Memory B cell (primary cell): ENCODE measurements around the gene PKIG.
A peak's percentile ranks its signal among the peaks of the same experiment; 100 is the strongest.

Experiments used
- ATAC-seq: fragments of 150-1000 bp; cut with Tn5 transposase; 2 replicates; pipeline ENCODE4 v1.10.0; 2021; ENCODE audit warnings: low read depth, mild to moderate bottlenecking, moderate library complexity
- DNase-seq, 2 donors: peaks; one replicate each; pipeline ENCODE4 v3.0.0; 2022; ENCODE audit warnings: low spot score in 2 of 2
- H3K27ac Mint-ChIP-seq: one replicate; pipeline ENCODE4 v1.8.0; 2022; ENCODE audit warnings: mild to moderate bottlenecking, moderate library complexity, mixed read lengths
- H3K27me3 Mint-ChIP-seq: one replicate; pipeline ENCODE4 v1.8.0; 2022; ENCODE audit warnings: mixed read lengths
- H3K36me3 Mint-ChIP-seq: one replicate; pipeline ENCODE4 v1.8.0; 2022; ENCODE audit warnings: mild to moderate bottlenecking, mixed read lengths
- H3K4me1 Mint-ChIP-seq: one replicate; pipeline ENCODE4 v1.8.0; 2022; ENCODE audit warnings: mixed read lengths
- H3K4me3 Mint-ChIP-seq: one replicate; pipeline ENCODE4 v1.8.0; 2022; ENCODE audit warnings: mild to moderate bottlenecking, moderate library complexity, mixed read lengths
- H3K9me3 Mint-ChIP-seq: one replicate; pipeline ENCODE4 v1.8.0; 2022; ENCODE audit warnings: mixed read lengths

Gene PKIG

GRCh38 chr20:44637042-44637441, 54.7 kb downstream of the PKIG start:
- no peak overlapping the region for H3K27ac Mint-ChIP-seq
- no peaks in the 10 kb centered on the region for H3K27me3 Mint-ChIP-seq
- ATAC-seq (no peak), DNase-seq (no peak)
- peaks cover 2% of the 10 kb centered on the region for H3K9me3 Mint-ChIP-seq
- H3K4me1 Mint-ChIP-seq, result peaks cover 8% of the 10 kb centered on the region
- H3K36me3 Mint-ChIP-seq, result no peaks in the 10 kb centered on the region
- H3K4me3 Mint-ChIP-seq, result no peak overlapping the region

- no peak for ATAC-seq
- Mint-ChIP-seq H3K36me3 (no peaks in the 10 kb centered on the region), H3K9me3 (peaks cover 2% of the 10 kb centered on the region), H3K4me1 (peaks cover 12% of the 10 kb centered on the region), H3K27me3 (no peaks in the 10 kb centered on the region), H3K4me3 (no peak overlapping the region), H3K27ac (no peak overlapping the region)
- DNase-seq, result no peak
These were observed 55.4 kb downstream of the PKIG start for GRCh38 chr20:44637522-44638372.

DNA sequence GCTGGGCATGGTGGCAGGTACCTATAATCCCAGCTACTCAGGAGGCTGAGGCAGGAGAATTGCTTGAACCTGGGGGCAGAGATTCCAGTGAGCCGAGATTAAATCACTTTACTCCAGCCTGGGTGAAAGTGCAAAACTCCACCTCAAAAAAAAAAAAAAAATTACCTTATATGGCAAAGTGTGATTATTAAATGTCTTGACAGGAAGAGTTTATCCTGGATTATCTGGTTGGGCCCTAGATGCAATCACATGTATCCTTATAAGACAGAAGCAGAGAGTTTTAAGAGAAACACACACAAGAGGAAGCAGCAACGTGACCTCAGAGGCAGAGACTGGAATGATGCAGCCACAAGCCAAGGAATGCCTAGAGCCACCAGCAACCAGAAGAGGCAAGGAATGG, 58.1 kb downstream of the PKIG start:
- Mint-ChIP-seq H3K4me3 (no peak overlapping the region), H3K9me3 (peaks cover 2% of the 10 kb centered on the region), H3K27me3 (no peaks in the 10 kb centered on the region), H3K4me1 (peaks cover 27% of the 10 kb centered on the region), H3K36me3 (no peaks in the 10 kb centered on the region), H3K27ac (no peak overlapping the region)
- ATAC-seq (no peak), DNase-seq (no peak)

DNA sequence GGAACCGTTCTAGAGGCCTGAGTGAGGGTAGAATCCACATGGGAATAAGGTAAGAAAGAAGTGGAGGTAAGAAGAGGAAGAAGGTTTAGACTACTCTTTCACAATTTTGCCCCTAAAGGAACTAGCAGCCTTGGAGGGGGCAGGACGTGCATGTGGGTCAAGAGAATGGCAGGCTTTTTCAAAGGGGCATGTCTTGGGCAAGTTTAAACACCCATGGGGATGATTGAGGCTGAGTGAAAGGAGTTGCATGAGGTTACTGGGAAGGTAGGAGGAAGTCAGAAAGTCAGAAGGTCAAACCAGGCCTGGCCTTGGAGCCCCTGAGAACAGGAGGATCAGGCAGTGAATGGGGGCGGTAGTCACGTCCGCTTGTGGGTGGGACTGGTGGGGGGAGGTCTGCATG, 58.9 kb downstream of the PKIG start:
- ATAC-seq (no peak), DNase-seq (no peak)
- no peaks in the 10 kb centered on the region for H3K36me3 Mint-ChIP-seq
- H3K4me1 Mint-ChIP-seq, result peaks cover 32% of the 10 kb centered on the region
- peaks cover 2% of the 10 kb centered on the region for H3K9me3 Mint-ChIP-seq
- peak overlapping the region; percentile 0 for H3K27ac Mint-ChIP-seq
- no peaks in the 10 kb centered on the region for H3K27me3 Mint-ChIP-seq
- H3K4me3 Mint-ChIP-seq, result no peak overlapping the region

- Mint-ChIP-seq H3K4me3 (peak overlapping the region; percentile 63), H3K9me3 (peaks cover 2% of the 10 kb centered on the region), H3K4me1 (peaks cover 35% of the 10 kb centered on the region), H3K27ac (peak overlapping the region; percentile 80), H3K36me3 (no peaks in the 10 kb centered on the region), H3K27me3 (no peaks in the 10 kb centered on the region)
- DNase-seq, result no peak
- ATAC-seq, result peak; percentile 36
These were observed 60.1 kb downstream of the PKIG start for GRCh38 chr20:44642203-44643153.

- Mint-ChIP-seq H3K9me3 (peaks cover 2% of the 10 kb centered on the region), H3K4me3 (no peak overlapping the region), H3K27ac (peak overlapping the region; percentile 80), H3K36me3 (no peaks in the 10 kb centered on the region), H3K27me3 (no peaks in the 10 kb centered on the region), H3K4me1 (peaks cover 37% of the 10 kb centered on the region)
- DNase-seq (no peak), ATAC-seq (no peak)
These were observed 60.8 kb downstream of the PKIG start for GRCh38 chr20:44643154-44643519.

DNA sequence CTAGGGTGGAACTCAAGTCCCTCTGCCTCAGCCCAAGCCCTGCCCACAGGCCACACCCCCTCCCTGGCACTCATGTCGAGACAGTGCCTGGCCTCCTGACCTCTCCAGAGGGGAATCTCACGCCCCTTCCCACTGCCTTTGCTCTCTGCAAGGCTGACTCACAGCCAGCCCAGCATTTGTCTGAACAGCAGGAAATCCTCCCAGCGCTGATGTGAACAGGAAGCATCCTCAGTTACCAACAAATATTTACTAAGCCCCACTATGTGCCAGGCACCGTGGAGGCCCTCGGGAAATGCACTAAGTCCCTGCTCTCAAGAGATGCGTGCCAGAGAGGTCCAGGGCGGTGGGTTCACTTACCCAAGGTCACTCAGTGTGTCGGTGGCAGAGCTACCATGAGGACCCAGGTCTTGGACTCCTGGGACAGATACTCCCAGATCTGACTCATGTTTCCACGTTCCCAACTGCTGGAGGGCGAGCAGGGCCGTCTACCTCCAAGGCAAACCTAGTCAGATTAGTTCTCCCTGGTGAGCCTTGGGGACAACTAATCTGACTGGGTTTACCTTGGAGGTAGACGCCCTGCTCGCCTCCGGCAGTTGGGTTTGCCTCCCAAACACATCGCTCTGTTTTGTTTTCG, 61.3 kb downstream of the PKIG start:
- Mint-ChIP-seq H3K27me3 (no peaks in the 10 kb centered on the region), H3K4me1 (peaks cover 43% of the 10 kb centered on the region), H3K9me3 (peaks cover 2% of the 10 kb centered on the region), H3K27ac (peak overlapping the region; percentile 80), H3K4me3 (no peak overlapping the region), H3K36me3 (no peaks in the 10 kb centered on the region)
- ATAC-seq (no peak), DNase-seq (no peak)

DNA sequence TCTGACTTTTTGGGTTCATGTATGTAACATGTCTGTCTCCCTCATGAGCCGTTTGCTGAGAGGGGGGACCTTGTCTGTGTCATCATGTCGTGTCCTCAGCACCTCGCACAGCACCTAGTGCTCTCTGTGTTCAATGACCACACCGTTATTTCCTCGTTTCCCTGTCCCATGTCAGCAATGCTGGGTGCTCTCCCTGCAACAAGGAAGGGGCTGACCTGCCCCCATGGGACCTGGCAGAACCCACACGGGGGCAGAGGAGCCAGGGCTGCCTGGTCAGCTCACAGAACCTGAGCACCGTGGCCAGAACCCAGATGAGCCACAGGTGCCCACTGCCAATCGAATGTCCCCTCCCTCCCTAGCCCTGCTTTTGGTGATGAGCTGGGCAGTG, 61.8 kb downstream of the PKIG start:
- H3K9me3 Mint-ChIP-seq, result peaks cover 2% of the 10 kb centered on the region
- peaks cover 47% of the 10 kb centered on the region for H3K4me1 Mint-ChIP-seq
- no peak overlapping the region for H3K4me3 Mint-ChIP-seq
- ATAC-seq, result no peak
- no peak for DNase-seq
- no peaks in the 10 kb centered on the region for H3K36me3 Mint-ChIP-seq
- H3K27ac Mint-ChIP-seq, result peak overlapping the region; percentile 80
- no peaks in the 10 kb centered on the region for H3K27me3 Mint-ChIP-seq

- no peaks in the 10 kb centered on the region for H3K27me3 Mint-ChIP-seq
- H3K4me1 Mint-ChIP-seq, result peaks cover 49% of the 10 kb centered on the region
- peak overlapping the region; percentile 80 for H3K27ac Mint-ChIP-seq
- H3K9me3 Mint-ChIP-seq, result peaks cover 2% of the 10 kb centered on the region
- H3K36me3 Mint-ChIP-seq, result no peaks in the 10 kb centered on the region
- H3K4me3 Mint-ChIP-seq, result peak overlapping the region; percentile 40
- DNase-seq, result no peak
- ATAC-seq, result peak; percentile 22
These were observed 62.3 kb downstream of the PKIG start for GRCh38 chr20:44644667-44645131.

- H3K27me3 Mint-ChIP-seq, result no peaks in the 10 kb centered on the region
- DNase-seq (no peak), ATAC-seq (peak; percentile 10)
- H3K27ac Mint-ChIP-seq, result peak overlapping the region; percentile 91
- H3K36me3 Mint-ChIP-seq, result no peaks in the 10 kb centered on the region
- no peaks in the 10 kb centered on the region for H3K9me3 Mint-ChIP-seq
- H3K4me3 Mint-ChIP-seq, result peak overlapping the region; percentile 79
- peaks cover 57% of the 10 kb centered on the region for H3K4me1 Mint-ChIP-seq
These were observed 63.8 kb downstream of the PKIG start for GRCh38 chr20:44646023-44646640.

DNA sequence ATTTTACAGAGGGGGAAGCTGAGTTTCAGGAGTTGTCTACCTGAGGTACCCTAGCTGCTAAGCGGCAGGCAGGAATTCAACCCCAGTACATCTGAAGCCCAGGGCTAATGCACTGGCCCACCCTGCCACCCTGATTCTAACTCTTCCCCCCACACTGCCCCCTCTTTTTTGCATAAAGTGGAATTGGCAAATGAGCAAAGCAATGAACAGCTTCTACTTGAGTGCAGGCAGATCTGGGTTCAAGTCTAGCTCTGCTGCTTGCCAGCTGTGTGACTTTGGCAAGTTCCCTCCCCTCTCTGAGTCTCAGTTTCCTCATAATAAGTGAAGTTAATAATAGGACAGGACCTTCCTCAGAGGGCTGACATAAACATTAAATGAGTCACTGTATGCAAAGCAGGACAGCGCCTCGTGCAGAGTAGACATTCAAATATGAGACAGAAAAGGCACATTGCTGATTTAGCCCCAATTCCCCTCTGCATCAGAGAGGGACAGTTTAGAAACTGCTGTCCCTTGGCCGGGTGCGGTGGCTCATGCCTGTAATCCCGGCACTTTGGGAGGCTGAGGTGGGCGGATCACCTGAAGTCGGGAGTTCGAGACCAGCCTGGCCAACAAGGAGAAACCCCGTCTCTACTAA, 64.4 kb downstream of the PKIG start:
- H3K36me3 Mint-ChIP-seq, result no peaks in the 10 kb centered on the region
- H3K9me3 Mint-ChIP-seq, result no peaks in the 10 kb centered on the region
- H3K4me3 Mint-ChIP-seq, result peak overlapping the region; percentile 79
- peak overlapping the region; percentile 91 for H3K27ac Mint-ChIP-seq
- ATAC-seq, result peak; percentile 74
- H3K4me1 Mint-ChIP-seq, result peaks cover 54% of the 10 kb centered on the region
- DNase-seq, result peak in 1 of 2 donors; percentile 44
- no peaks in the 10 kb centered on the region for H3K27me3 Mint-ChIP-seq

DNA sequence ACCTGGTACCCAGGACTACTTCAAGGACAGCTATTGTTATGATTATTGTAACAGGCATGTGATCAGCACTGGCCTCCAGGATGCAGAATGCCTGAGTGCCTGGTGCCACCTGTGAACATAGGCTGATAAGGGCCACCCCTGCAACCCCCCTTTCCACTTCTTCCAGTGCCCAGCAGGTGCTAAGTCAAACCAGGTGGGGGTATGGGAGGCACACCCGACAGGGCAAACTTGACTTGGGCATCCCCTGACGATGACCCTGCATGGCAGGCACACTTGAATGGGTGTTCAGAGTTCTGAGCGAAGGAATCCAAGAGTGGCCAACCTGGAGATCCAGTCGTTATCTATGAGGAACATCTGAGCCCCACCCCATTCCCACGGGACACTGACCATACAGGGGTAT, 65.7 kb downstream of the PKIG start:
- ATAC-seq, result no peak
- Mint-ChIP-seq H3K4me1 (peaks cover 47% of the 10 kb centered on the region), H3K36me3 (no peaks in the 10 kb centered on the region), H3K9me3 (no peaks in the 10 kb centered on the region), H3K27ac (no peak overlapping the region), H3K4me3 (no peak overlapping the region), H3K27me3 (no peaks in the 10 kb centered on the region)
- no peak for DNase-seq

- DNase-seq (no peak), ATAC-seq (no peak)
- Mint-ChIP-seq H3K9me3 (no peaks in the 10 kb centered on the region), H3K4me3 (no peak overlapping the region), H3K36me3 (no peaks in the 10 kb centered on the region), H3K27me3 (no peaks in the 10 kb centered on the region), H3K27ac (no peak overlapping the region), H3K4me1 (peaks cover 44% of the 10 kb centered on the region)
These were observed 66.2 kb downstream of the PKIG start for GRCh38 chr20:44648579-44648978.
